GM12892 (cell line): ENCODE data around the gene BBLN.

Experiments
- POLR2A ChIP-seq: IDR thresholded peaks from 2 replicates; pipeline ENCODE4 v1.6.1; 2011; ENCODE audit warnings: low read depth, low read length, control low read depth
- POLR2AphosphoS5 ChIP-seq: IDR thresholded peaks from 2 replicates; pipeline ENCODE4 v1.6.1; 2011; ENCODE audit warnings: low read depth, low read length, control low read depth
- TAF1 ChIP-seq: IDR thresholded peaks from 2 replicates; pipeline ENCODE4 v1.6.1; 2011; ENCODE audit warnings: low read depth, mild to moderate bottlenecking, control low read depth, low read length, borderline replicate concordance

- TF ChIP-seq POLR2A (no peak), POLR2AphosphoS5 (no peak), TAF1 (no peak)
These were observed 10.9 kb upstream of the BBLN start, which contains the start of gene LCN2 for GRCh38 chr9:128149001-128149701.
